Stimulated activated CD4-positive, alpha-beta T cell treated with anti-CD3 and anti-CD28 coated beads, Interleukin-12 subunit alpha, Interleukin-12 subunit beta, amount 100 ng/mL, for 4 hours (primary cell): ENCODE measurements around the gene SLC43A3.
A peak's percentile ranks its signal among the peaks of the same experiment; 100 is the strongest.

Source experiments
- DNase-seq: peaks from one replicate; pipeline ENCODE4 v3.0.0-alpha.2; 2020

The SLC43A3 gene

GRCh38 chr11:57426439-57426928 lies 437 bp downstream of the SLC43A3 start:
- DNase-seq: peak; percentile 24

GRCh38 chr11:57425565-57426438 lies 1.1 kb downstream of the SLC43A3 start:
- no peak for DNase-seq

- peak; percentile 79 for DNase-seq
These were observed 1.9 kb downstream of the SLC43A3 start for GRCh38 chr11:57424792-57425564.

- no peak for DNase-seq
These were observed 2.7 kb downstream of the SLC43A3 start for GRCh38 chr11:57424137-57424791.

- DNase-seq: no peak
These were observed 4.3 kb downstream of the SLC43A3 start for GRCh38 chr11:57422669-57423068.

GRCh38 chr11:57421805-57422204 lies 5.1 kb downstream of the SLC43A3 start:
- DNase-seq: no peak

- DNase-seq: no peak
These were observed 5.9 kb downstream of the SLC43A3 start for GRCh38 chr11:57421066-57421465.

GRCh38 chr11:57419146-57419545 lies 7.8 kb downstream of the SLC43A3 start:
- DNase-seq: no peak

- no peak for DNase-seq
These were observed 8.8 kb downstream of the SLC43A3 start for GRCh38 chr11:57418131-57418530.

GRCh38 chr11:57417056-57417455 lies 9.9 kb downstream of the SLC43A3 start:
- no peak for DNase-seq

GRCh38 chr11:57416436-57416835 lies 10.5 kb downstream of the SLC43A3 start:
- DNase-seq: no peak

- no peak for DNase-seq
These were observed 12.2 kb downstream of the SLC43A3 start for GRCh38 chr11:57414612-57415212.

GRCh38 chr11:57413681-57414080 lies 13.2 kb downstream of the SLC43A3 start:
- no peak for DNase-seq

GRCh38 chr11:57410287-57410686 lies 16.6 kb downstream of the SLC43A3 start:
- no peak for DNase-seq

- no peak for DNase-seq
These were observed 17.4 kb downstream of the SLC43A3 start for GRCh38 chr11:57409321-57410100.

GRCh38 chr11:57408771-57409170 lies 18.1 kb downstream of the SLC43A3 start:
- DNase-seq: no peak

- no peak for DNase-seq
These were observed 18.9 kb downstream of the SLC43A3 start for GRCh38 chr11:57407941-57408475.

GRCh38 chr11:57407010-57407920 lies 19.7 kb downstream of the SLC43A3 start:
- DNase-seq: no peak

- peak; percentile 34 for DNase-seq
These were observed 20.5 kb downstream of the SLC43A3 start for GRCh38 chr11:57406337-57406904.

GRCh38 chr11:57405271-57405860 lies 21.6 kb downstream of the SLC43A3 start:
- DNase-seq: no peak
